ENCODE results near the gene BRIP1. TPM values are rescaled to one million over a fixed set of nuclear protein-coding genes. Genes with fewer than 3 reads are reported as not detected.

The BRIP1 gene
- total RNA-seq, 1 donor from 2014 or later = not detected

DNA sequence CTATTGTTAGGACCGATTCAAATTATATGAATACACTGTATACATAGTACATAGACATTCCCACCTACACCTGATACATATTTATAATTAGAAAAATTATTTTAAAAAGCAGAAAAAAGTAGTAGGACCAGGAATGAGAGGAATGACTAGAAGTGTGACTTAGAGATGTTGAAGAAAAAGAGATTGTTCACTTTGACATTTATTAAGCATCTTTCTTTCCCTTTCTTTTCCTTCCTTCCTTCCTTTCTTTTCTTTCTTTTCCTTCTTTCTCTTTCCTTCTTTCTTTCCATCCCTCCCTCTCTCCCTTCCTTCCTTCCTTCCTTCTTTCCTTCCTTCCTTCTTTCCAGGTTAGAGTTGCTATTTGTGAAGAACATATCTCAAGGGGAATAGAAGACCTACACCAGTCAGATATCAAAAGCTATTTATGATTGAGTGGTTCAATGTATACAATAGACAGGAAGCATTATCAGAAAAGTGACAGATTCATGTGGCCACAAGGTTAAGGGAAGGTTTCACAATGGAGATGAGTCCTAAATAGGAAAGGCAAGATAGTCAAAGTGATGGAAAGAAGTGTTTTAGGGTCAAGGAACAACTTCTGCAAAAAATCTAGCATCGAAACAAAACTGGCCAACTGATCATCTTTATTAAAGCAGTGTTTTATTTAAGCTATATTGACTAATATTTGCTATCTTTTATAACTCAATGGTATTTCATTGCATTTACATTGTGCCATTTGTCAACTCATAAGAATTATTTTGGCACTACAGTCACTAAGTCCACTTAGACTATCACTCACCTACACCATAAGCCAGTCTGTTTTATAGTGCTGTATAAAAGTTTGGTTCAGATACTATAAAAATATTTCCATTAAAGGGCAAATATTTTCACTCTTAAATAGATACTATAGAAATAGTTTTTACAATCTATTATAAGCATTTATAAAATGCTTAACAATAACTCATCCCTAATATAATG is 218.2 kb downstream of the BRIP1 start:
- TF ChIP-seq, protein P1, sequence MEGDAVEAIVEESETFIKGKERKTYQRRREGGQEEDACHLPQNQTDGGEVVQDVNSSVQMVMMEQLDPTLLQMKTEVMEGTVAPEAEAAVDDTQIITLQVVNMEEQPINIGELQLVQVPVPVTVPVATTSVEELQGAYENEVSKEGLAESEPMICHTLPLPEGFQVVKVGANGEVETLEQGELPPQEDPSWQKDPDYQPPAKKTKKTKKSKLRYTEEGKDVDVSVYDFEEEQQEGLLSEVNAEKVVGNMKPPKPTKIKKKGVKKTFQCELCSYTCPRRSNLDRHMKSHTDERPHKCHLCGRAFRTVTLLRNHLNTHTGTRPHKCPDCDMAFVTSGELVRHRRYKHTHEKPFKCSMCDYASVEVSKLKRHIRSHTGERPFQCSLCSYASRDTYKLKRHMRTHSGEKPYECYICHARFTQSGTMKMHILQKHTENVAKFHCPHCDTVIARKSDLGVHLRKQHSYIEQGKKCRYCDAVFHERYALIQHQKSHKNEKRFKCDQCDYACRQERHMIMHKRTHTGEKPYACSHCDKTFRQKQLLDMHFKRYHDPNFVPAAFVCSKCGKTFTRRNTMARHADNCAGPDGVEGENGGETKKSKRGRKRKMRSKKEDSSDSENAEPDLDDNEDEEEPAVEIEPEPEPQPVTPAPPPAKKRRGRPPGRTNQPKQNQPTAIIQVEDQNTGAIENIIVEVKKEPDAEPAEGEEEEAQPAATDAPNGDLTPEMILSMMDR (IDR thresholded peaks at IDR 0.05) = no peak

DNA sequence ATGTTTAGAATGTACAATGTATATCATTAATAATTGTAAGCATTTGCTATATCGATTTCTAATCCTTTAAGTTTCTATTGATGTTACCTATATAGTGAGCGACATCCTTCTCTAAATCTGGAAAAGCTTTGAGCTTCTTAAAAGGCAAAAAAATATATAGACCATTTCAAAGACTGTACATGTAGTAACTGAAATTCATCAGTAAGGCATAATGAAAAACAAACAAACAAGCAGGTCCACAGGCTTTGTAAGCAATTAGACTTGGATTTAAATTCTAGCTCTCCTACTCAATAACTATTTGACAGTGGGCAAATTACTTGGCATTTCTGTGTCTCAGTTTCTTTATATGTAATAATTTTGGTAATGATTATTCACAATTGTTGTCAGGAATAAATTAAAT is 220.6 kb downstream of the BRIP1 start:
- intact Hi-C loops (cut with DNase I) = no loop called here
- Histone ChIP-seq H3K4me1 (no peaks in the 10 kb centered on the region), H3K4me3 (no peak overlapping the region), H3K27me3 (no peaks in the 10 kb centered on the region), H3K9me3 (no peaks in the 10 kb centered on the region), H3K36me3 (no peaks in the 10 kb centered on the region), H3K27ac (no peak overlapping the region)
- no peak for DNase-seq (ENCODE audit: low spot score in 2 of 2)
- TF ChIP-seq, protein P1 (IDR thresholded peaks at IDR 0.05) = no peak

More for the DNA sequence above, 218.2 kb downstream of the BRIP1 start:
- H3K36me3 ChIP-seq = no peaks in the 10 kb centered on the region
- intact Hi-C loops (cut with DNase I) = no loop called here
- H3K9me3 ChIP-seq = no peaks in the 10 kb centered on the region
- no peak for DNase-seq (ENCODE audit: low spot score in 2 of 2)
- no peaks in the 10 kb centered on the region for H3K4me1 ChIP-seq
- no peaks in the 10 kb centered on the region for H3K27me3 ChIP-seq
- H3K27ac ChIP-seq = no peak overlapping the region
- no peak overlapping the region for H3K4me3 ChIP-seq

DNA sequence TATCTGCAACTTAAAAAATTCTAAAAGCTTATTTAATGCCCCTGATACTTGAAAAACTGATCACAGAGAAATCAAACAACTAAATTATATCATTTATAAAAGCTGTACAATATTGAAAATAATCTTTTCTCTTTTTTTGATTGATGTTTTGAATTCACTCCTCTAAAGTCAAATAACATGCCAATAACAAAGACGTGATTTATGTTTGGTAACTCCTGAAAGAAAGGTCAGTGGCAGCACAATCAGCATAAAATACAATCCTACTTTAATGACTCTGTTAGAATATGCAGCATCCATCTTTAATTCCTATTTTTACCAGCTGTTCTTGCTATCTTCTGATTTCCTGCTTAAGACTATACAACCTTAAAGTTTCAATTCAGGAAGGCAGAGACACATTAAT is 221.6 kb downstream of the BRIP1 start:
- TF ChIP-seq, protein P1 (IDR thresholded peaks at IDR 0.05) = no peak
- no peak overlapping the region for H3K4me3 ChIP-seq
- no peak overlapping the region for H3K27ac ChIP-seq
- H3K4me1 ChIP-seq = no peaks in the 10 kb centered on the region
- intact Hi-C loops (cut with DNase I) = no loop called here
- no peaks in the 10 kb centered on the region for H3K36me3 ChIP-seq
- no peak for DNase-seq (ENCODE audit: low spot score in 2 of 2)
- H3K9me3 ChIP-seq = no peaks in the 10 kb centered on the region
- H3K27me3 ChIP-seq = no peaks in the 10 kb centered on the region

DNA sequence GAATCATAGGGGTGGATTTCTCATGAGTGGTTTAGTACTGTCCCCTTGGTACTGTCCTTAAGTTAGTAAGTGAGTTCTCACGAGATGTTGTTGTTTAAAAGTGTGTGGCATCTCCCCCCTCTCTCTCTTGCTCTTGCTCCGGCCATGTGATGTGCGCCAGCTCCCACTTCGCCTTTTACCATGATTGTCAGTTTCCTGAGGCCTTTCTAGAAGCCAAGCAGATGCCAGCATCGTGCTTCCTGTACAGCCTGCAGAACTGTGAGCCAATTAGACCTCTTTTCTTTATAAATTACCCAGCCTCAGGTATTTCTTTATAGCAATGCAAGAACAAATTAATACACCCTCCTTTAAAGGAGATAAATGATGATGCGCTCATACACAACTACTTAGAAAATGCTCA is 222.2 kb downstream of the BRIP1 start:
- no peak overlapping the region for H3K27ac ChIP-seq
- TF ChIP-seq, protein P1 (IDR thresholded peaks at IDR 0.05) = no peak
- no peak overlapping the region for H3K4me3 ChIP-seq
- peaks cover 0 to 4% of the 10 kb centered on the region in 2 donors for H3K9me3 ChIP-seq
- H3K4me1 ChIP-seq = no peaks in the 10 kb centered on the region
- DNase-seq (ENCODE audit: low spot score in 2 of 2) = no peak
- intact Hi-C loops (cut with DNase I) = no loop called here
- no peaks in the 10 kb centered on the region for H3K36me3 ChIP-seq
- no peaks in the 10 kb centered on the region for H3K27me3 ChIP-seq

DNA sequence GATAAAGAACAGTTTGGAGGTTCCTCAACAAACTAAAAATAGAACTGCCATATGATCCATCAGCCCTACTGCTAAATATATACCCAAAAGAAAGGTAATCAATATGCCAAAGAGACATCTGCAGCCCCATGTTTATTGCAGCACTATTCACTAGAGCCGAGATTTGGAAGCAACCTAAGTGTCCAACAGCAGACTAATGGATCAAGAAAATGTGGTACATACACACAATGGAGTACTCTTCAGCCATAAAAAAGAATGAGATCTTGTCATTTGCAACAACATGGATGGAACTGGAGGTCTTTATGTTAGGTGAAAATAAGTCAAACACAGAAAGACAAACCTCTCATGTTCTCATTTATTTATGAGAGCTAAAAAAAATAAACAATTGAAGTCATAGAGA is 223.5 kb downstream of the BRIP1 start:
- H3K36me3 ChIP-seq = no peaks in the 10 kb centered on the region
- H3K27me3 ChIP-seq = no peaks in the 10 kb centered on the region
- peaks cover 0 to 14% of the 10 kb centered on the region in 2 donors for H3K9me3 ChIP-seq
- no peaks in the 10 kb centered on the region for H3K4me1 ChIP-seq
- H3K4me3 ChIP-seq = no peak overlapping the region
- no peak overlapping the region for H3K27ac ChIP-seq
- no peak for DNase-seq (ENCODE audit: low spot score in 2 of 2)
- intact Hi-C loops (cut with DNase I) = no loop called here
- TF ChIP-seq, protein P1 (IDR thresholded peaks at IDR 0.05) = no peak
